Activated gamma-delta T cell (primary cell): ENCODE results near the gene KRT78.
"Not testable (repeated sequence)": the region's sequence is repeated elsewhere in the genome, so short reads cannot be mapped to it uniquely, and the experiment has no call there.

Source experiments
- DNase-seq: peaks from one replicate; lab custom pipeline; 2025; lab: John Stamatoyannopoulos, UW

Gene KRT78

DNA sequence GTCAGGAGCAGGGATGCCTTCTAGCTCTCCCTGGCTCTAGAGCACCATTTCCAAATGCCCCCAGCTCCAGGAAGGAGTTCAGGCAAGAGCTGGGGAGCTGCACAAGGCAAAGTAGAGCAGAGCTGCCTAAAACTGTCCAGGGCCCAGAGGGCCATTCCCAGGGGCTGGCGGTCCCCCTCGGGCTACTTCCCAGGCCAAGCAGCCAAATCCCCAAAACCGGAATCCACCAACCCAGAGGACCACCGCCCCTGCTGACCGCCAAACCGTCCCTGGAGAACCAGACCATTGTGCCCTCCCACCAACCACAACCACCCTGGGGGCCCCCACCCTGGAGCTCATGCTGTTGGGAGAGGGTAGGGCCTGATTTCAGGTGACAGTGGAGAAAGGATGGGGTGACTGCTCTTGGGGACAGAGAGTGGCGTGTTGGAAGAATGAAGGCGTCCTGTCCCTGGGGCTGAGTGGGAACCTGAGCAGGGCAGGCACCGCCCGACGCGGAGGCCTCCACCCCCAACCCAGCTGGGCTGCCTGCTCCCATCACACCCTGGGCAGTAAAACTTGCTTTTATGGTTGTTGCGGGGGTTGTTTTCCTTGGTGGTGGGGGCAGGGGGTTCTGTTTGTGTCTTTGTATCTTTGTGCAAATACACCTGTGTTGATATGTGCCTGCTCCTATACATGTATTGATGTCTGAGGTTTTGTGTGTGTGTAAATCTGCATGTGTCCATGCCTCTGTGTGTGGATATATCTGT, 24.0 kb upstream of the KRT78 start:
- DNase-seq = no peak

DNA sequence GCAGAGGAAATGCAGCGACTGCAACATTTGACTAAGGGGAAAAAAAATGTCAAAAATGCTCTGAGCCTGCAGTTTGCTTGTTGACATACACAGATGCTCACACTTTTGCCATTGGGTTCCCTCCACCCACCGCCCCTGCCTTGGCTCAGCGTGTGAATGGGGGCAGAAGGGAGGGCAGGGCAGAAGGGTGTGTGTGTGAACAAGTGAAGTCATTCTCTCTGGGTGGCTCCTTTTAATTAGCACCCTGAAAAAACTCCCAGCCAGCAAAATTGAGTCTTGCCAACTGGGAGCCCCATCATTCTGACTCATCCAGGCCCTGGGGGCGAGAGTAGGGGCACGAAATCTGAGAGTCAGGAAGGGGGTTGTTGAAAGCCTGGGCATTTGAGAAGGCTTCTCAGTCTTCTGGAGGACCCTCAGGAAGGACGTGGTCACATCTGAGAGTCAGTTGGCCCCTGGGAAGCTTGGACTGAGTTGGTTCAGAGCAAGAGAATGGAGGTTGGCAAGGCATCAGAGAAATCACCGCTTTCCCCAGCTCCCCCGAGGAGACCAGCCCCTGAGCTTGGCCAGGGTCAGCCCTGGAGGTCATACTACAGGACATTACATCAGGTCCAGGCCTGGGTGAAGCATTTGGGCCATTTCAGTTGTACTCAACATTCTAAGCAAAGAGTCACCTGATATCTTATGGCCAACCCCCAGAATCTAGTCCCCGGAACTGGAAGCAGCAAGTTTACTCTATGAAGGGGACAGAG, 22.7 kb upstream of the KRT78 start:
- no peak for DNase-seq

GRCh38 chr12:52870361-52871290, 21.8 kb upstream of the KRT78 start:
- no peak for DNase-seq

GRCh38 chr12:52867642-52868041, 18.8 kb upstream of the KRT78 start:
- no peak for DNase-seq

GRCh38 chr12:52867152-52867551, 18.4 kb upstream of the KRT78 start:
- no peak for DNase-seq

DNA sequence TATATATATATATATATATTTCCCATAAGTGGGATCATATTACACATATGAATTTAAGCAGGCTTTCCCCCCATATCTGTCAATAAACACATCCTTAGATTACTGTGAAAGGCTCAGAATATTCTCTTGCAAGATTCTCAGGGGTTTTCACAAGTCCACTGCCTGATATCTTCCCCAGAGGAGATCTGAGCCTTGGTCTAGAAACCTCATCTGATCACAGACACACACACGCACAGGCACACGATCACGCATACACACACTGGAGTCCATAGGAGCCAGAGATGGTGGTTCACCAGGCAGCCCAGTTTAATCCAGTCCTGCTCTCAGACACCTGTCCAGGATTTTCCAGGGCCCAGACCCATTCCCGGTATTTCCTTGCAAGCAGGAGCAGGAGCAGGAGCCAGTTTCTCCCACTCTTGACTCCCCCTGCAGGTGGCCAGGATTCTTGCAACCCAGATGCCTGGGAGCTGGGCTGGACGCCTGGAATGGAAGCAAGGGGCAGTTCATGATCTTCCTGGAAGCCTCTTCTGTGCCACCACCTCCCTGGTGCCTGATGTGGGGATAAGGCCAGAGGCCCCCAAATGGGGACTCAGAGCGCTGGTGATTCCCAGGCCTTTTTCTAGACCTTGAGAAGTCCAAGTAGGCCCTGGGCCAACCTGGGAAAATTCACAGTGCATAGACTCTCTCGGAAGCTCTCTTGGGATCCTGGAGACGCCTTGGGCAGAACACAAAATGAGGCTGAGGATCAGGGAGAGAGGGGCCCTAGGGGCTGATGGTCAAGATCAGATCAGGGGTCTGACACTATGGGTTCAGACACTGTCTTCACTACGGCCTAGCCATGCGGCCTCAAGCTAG, 16.5 kb upstream of the KRT78 start:
- no peak for DNase-seq

DNA sequence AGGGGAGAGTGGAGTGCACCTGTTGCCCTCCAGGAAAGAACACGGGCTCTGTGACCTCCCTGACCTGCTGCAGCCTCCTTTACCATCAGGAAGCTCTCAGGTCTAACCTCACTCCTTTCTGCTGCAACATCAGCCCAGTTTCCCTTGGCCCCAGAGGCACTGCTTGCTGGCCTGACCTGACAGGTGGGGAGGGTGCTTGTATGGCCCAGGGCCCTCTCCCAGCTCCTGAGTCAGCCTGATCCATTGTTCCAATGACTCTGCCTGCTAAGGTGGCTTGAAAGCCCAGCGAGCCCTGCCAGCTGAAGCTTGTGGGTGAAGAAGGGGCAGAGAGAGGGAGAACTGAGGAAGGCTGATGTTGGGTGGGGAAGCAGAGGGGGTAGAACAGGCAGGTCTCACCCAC, 13.2 kb upstream of the KRT78 start:
- DNase-seq = no peak

GRCh38 chr12:52861511-52861910, 12.7 kb upstream of the KRT78 start:
- no peak for DNase-seq

GRCh38 chr12:52860102-52860823, 11.5 kb upstream of the KRT78 start:
- no peak for DNase-seq

- no peak for DNase-seq
Measured at GRCh38 chr12:52857500-52857899, 8.7 kb upstream of the KRT78 start.

GRCh38 chr12:52856787-52857186, 8.0 kb upstream of the KRT78 start:
- no peak for DNase-seq

GRCh38 chr12:52856077-52856476, 7.3 kb upstream of the KRT78 start:
- not testable (repeated sequence) for DNase-seq

- no peak for DNase-seq
Measured at GRCh38 chr12:52851787-52852186, 3.0 kb upstream of the KRT78 start.

DNA sequence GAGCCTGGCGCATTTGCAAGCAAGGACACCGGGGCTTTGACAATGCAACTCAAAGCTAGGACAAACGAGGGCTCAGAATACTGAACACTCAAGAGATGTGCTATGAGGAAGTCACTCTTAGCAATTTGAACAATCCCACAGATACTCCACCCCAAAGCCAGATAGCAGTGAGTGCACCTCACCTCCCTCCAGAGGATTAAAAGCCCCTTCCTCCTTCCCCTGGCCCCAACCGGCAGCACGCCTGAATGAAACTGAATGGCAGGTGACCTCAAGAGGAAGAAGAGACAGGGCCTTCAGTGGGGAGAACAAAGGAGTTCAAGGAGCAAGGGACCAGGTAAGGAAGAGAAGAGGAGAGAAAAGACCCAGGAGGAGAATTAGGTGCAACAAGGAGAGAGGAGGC, 1.9 kb upstream of the KRT78 start:
- DNase-seq = no peak

DNA sequence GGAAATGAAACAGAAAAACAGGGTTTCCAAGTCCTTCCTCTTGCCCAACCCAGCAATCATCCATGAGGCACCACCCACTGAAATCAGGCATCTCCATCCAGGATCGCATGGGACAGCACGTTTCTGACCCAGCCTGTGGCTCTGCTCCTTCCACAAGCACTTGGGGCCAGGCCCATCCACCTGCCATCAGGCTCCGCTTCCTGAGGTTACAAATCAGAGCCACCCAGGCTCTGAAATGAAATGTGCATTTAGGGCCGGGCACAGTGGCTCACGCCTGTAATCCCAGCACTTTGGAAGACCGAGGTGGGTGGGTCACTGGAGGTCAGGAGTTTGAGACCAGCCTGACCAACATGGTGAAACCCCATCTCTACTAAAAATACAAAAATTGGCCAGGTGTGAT, 717 bp upstream of the KRT78 start:
- DNase-seq = no peak

DNA sequence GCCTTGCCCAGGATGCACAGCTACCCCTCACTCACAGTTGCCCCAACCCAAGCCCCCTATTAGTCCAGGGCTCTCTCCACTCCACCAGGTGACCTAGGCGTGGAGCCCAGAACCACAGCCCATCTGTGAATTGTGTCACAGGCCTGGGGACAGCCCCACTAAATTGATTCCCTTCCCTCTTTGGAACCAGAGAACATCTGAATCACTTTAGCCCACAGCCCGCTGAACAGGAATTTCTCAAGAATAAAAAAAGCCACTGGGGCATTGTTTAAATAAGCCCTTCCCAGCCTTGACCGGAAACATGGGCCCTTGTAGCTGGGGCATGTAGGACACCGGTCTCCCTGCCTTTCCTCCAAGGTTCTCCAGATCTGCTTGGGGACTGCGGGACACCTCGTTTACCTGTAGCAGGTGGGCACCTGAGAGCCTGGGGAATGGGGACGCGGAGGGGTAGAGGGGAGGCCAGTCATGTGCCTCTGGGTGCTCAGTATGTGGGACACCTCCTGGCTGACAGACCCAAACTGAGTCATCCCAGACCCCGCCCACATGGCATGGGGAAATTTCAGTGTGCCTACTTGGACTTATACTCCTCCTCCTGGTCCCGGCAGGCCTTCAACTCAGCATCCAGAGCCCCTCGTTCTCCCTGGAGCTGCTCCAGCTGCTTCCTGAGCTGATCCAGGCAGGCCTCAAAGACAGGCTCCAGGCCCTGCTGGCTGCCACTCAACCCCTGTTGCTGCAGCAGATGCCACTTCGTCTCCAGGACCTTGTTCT, 1.3 kb downstream of the KRT78 start:
- DNase-seq = no peak

DNA sequence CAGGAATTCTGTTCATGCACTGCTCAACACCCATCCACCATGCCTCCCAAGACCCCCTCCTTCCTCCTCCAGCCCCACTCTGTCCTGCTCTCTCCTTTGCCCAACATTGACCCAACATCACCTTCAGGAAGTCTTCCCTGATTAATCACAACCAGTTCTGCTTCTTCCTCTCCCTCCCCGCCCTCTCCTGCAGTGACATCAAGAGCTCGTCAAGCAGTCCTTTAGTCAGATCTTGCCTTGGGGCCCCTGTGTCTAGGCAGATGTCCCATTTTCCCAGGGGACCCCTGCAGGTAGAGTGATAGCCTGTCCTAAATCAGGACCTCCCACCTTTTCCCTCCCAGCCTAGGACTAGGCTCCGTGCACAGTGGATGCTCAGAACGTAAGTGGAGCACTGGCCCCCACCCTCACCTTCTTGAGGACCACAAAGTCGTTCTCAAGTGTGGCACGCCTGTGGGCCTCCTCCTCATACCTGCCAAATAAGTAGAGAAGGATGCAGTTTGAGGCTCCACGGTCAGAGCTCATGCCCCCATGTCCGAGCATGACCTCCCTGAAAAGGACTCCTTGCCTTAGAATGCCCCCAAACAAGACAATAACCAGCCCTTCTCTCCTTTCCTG, 2.3 kb downstream of the KRT78 start:
- DNase-seq = no peak

- no peak for DNase-seq
Measured at GRCh38 chr12:52845946-52846345, 2.8 kb downstream of the KRT78 start.

DNA sequence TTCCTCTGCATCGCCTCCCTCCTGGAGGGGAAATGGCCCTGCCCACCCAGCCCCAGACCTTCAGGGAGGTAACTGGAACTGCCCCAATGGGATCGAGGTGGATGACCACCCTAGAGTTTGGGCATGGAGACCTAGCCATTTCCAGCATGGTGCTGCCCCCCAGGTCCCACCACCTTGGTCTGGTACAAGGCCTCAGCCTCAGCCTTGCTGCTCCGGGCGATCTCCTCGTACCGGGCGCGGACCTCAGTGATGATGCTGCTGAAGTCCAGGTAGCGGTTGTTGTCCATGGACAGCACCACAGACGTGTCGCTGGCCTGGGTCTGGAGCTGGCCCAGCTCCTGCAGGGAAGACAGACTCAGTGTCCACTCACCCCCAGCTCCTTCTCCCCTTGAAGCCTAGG, 4.4 kb downstream of the KRT78 start:
- DNase-seq = no peak
